Epithelial cell of proximal tubule (primary cell): ENCODE results near the gene RPL36. TPM values are rescaled to one million over a fixed set of nuclear protein-coding genes. Genes with fewer than 3 reads are reported as not detected.

Source experiments
- DNase-seq: peaks from one replicate; pipeline ENCODE4 v3.0.0-alpha.2; 2011; ENCODE audit warnings: low read depth
- H3K4me3 ChIP-seq: 2 replicates; pipeline ENCODE4 v1.5.1; 2011; ENCODE audit warnings: low read depth, mild to moderate bottlenecking, low read length
- CTCF ChIP-seq: conservative IDR thresholded peaks from 2 replicates; pipeline ENCODE4 v1.5.1; 2012; ENCODE audit warnings: low read depth, mild to moderate bottlenecking, low read length
- total RNA-seq: library from RNA; depleted of rRNA; stranded (reverse); fragments of >200 nt; gene quantifications from 2 replicates; pipeline ENCODE4 v1.2.3, GENCODE V29; 2015

RPL36 gene
- total RNA-seq, 1 donor from 2014 or later, result 808 TPM

DNA sequence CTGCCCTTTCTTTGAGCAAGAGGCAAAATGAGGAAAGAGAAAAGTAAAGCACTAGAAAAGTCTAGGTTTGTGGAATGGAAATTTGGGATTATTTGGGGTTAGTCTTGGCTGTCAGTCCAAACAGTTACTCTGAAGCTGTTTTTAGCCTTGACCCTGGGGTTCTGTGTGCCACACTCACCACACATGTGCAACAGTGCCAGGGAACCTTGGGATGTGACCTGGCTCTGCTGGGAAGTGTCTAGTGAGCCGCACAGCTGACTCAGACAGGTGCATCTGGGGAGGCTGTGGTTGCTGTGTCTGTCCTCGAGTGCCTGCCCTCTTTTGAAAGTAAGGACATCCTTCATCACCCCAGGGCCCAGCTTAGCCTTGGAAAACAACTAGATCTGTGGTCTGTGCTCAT is 25.6 kb upstream of the RPL36 start:
- TF ChIP-seq CTCF, result no peak
- H3K4me3 ChIP-seq, result no peak overlapping the region
- no peak for DNase-seq

DNA sequence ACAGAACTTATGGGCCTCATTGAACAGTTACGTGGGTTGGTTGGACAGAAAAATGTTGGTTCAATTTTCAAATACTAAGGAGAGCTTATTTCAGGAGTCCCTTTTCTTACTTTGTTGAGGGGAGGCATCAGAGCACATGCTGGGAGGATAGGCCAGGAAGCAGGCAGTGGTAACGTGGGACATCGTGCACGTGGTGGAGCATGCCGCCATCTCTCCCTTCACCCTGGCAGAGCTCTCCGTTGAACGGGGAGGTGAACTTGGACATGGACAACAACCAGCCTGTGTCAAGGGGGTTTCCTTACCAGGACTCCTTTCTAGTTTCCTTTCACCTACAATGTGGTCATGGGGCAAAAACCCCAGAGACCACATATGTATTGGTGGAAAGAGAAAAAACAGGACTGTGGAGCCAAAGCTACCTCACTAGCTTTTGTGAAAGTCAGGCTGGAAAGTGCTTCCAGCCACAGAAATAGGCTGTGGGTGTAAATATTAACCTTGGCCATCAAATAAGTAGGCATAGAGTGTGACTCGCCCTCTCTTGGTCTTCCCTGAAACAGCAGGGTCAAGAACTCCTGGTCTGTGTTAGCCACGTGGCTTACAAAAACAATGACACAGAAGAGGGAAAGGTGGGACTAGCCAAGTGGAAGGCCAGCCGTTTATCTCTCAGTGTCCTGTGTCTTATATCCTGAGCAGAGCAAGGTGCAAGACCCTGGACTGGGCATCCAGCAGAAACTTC is 24.1 kb upstream of the RPL36 start:
- no peak overlapping the region for H3K4me3 ChIP-seq
- DNase-seq, result peak; percentile 79
- peak; percentile 58 for TF ChIP-seq CTCF

DNA sequence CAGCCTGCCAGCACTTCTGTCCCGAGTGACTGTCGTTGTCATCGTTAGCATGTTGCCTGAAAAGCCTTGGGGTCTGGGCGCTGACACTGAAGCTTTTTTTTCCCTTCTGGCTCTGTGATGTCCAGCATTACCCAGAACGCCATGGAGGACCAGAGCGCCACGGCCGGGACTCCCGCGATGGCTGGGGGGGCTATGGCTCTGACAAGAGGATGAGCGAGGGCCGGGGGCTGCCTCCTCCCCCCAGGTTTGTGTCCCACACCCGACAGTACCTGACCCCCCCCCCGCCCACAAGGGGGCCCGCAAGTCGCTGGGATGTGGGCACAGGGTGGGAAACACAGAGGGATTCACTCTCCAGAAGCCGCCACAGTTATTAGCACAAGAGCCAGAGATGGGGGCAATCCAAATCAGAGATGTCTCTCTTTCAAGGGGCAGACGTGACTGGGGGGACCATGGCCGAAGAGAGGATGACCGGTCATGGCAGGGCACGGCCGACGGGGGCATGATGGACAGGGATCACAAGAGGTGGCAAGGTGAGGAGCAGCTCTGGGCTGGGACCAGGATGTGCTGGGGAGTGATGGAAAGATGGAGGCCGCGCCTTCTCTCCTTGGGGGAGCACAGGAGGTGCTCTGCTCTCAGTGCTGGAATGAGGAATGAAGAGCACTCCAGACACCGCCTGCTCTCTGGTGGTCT is 23.0 kb upstream of the RPL36 start:
- TF ChIP-seq CTCF, result no peak
- no peak for DNase-seq
- no peak overlapping the region for H3K4me3 ChIP-seq

- DNase-seq, result no peak
- TF ChIP-seq CTCF, result no peak
- H3K4me3 ChIP-seq, result no peak overlapping the region
These were observed 22.3 kb upstream of the RPL36 start for GRCh38 chr19:5667751-5668271.

DNA sequence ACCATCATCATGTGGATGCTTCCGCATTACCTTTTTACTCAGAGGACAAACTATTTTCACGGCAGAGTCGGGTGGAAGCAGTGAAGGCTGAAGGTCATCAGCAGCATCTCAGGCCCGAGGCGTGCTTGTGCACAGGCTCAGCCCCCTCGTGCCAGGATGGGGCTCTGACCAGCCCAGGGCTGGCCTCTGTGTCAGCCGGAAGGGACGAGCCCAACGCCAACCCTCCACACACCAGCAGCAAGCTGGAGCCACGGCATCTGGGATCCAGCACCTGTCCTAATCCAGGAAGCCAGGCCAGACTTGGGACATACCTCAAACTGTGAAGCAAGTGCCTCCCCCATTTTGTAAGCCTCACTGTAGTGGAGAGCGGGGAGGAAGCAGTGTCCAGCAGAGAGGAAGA is 20.9 kb upstream of the RPL36 start:
- no peak overlapping the region for H3K4me3 ChIP-seq
- DNase-seq, result no peak
- TF ChIP-seq CTCF, result no peak

DNA sequence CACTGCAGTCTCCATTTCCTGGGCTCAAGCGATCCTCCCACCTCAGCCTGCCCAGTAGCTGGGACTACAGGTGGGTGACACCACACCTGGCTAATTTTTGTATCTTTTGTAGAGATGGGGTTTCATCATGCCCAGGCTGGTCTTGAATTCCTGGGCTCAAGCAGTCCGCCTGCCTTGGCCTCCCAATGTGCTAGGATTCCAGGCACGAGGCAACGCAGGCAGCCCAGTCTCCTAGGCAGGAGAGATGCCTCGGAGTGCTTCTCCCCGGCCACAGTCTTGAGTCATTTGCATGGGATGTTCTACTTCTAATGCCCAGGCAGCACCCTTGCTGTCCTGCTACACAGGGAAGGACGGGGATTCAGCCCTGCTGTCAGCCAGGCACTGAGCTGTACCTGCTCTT is 18.5 kb upstream of the RPL36 start:
- no peak for TF ChIP-seq CTCF
- H3K4me3 ChIP-seq, result no peak overlapping the region
- DNase-seq, result no peak
